ENCODE measurements around the gene ALOX5AP. TPM values are rescaled to one million over a fixed set of nuclear protein-coding genes. Genes with fewer than 3 reads are reported as not detected.
A peak's percentile ranks its signal among the peaks of the same experiment; 100 is the strongest.

Gene ALOX5AP
- total RNA-seq, 1 donor from 2014 or later = not detected

DNA sequence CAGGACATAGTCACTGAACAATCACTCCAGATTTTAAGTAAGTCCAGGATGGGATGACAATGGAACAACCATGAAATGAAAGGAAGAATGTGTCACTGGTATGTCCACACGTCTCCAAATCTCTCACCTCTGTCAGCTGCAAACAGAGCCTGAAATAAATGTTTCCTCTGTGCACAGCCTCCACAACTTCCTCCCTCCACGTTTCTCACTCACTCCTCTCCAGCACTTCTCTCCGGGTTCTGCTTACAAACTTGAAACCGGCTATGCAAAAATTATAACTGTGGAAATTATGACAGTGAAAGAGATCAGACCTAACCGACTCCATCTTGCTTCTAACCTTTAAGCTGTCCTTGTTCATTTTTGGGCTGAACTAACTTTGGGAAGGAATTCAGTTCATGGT is 35.0 kb upstream of the ALOX5AP start:
- DNase-seq (ENCODE audit: low read depth) (no peak), FAIRE-seq (no peak)
- TF ChIP-seq, protein P1, sequence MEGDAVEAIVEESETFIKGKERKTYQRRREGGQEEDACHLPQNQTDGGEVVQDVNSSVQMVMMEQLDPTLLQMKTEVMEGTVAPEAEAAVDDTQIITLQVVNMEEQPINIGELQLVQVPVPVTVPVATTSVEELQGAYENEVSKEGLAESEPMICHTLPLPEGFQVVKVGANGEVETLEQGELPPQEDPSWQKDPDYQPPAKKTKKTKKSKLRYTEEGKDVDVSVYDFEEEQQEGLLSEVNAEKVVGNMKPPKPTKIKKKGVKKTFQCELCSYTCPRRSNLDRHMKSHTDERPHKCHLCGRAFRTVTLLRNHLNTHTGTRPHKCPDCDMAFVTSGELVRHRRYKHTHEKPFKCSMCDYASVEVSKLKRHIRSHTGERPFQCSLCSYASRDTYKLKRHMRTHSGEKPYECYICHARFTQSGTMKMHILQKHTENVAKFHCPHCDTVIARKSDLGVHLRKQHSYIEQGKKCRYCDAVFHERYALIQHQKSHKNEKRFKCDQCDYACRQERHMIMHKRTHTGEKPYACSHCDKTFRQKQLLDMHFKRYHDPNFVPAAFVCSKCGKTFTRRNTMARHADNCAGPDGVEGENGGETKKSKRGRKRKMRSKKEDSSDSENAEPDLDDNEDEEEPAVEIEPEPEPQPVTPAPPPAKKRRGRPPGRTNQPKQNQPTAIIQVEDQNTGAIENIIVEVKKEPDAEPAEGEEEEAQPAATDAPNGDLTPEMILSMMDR (IDR thresholded peaks at IDR 0.05; ENCODE audit: insufficient read depth, low read length, severe bottlenecking) = no peak

DNA sequence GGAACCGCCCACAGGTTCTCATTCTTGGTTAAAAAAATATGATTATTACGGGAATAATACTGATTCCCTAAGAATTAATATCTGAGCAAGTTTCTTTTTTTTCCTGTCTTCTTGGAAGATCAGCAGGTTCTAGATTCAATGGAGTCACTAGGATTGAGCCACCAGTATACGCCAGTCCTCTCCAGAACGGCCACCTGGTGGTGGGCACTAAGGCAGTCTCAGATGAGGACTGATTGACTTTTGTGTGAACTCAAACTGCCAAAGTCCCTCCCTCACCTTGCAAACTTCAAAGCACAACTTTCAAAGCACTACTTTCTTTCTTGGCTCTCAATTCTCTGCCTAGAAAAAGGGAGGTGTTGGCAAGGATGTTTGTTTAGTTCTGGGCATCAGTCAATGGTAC is 33.3 kb upstream of the ALOX5AP start:
- Histone ChIP-seq H3K4me3 (ENCODE audit: low read depth, low read length) (no peak overlapping the region), H3K27me3 (ENCODE audit: control insufficient read depth, insufficient read depth, low read length) (no peaks in the 10 kb centered on the region), H3K36me3 (ENCODE audit: control insufficient read depth, insufficient read depth, low read length) (no peaks in the 10 kb centered on the region)
- FAIRE-seq = no peak
- DNase-seq (ENCODE audit: low read depth) = no peak
- TF ChIP-seq, protein P1 (IDR thresholded peaks at IDR 0.05; ENCODE audit: insufficient read depth, low read length, severe bottlenecking) = no peak

More for the DNA sequence above, 35.0 kb upstream of the ALOX5AP start:
- H3K4me3 ChIP-seq (ENCODE audit: low read depth, low read length) = no peak overlapping the region
- no peaks in the 10 kb centered on the region for H3K36me3 ChIP-seq (ENCODE audit: control insufficient read depth, insufficient read depth, low read length)
- H3K27me3 ChIP-seq (ENCODE audit: control insufficient read depth, insufficient read depth, low read length) = no peaks in the 10 kb centered on the region

DNA sequence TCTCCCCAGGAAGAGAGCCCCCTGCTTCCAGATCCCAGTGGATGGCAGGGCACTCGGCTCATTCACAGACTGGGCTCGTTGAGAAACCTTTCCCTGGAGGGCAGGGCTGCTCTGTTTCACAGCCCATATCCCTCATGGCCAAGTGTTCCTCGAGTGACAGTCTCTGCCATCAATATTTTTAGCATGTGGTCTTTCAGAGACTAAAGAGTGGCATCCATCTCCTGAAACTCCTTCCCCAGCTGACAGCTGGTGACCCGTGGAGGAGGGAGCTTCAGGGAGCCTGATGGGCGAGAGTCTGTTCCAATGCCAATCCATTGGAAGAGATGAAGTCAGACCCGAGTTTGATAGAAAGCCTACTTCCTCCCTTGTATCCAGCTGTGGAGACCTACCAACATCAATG is 30.7 kb upstream of the ALOX5AP start:
- no peak for FAIRE-seq
- TF ChIP-seq, protein P1 (IDR thresholded peaks at IDR 0.05; ENCODE audit: insufficient read depth, low read length, severe bottlenecking) = no peak
- no peak for DNase-seq (ENCODE audit: low read depth)

DNA sequence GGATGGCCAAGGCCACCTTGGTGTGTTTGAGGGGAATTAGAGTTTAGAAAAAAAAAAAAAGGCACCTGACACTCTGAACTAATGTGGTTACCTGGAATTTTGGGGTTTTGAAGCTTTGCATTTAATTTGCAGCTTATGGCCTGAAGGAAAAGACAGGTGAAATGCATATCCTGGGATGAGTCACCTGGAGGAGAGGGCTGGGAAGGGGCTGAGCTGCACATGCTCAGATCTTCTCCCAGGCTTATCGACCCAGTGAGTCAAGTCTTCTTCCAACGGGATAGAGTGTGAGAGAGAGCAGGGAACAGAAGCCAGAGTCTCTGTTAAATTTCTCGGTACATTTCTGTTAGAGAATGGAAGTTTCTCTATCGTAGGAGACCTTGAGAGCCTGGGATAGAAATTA is 29.7 kb upstream of the ALOX5AP start:
- FAIRE-seq = no peak
- no peak overlapping the region for H3K4me3 ChIP-seq (ENCODE audit: low read depth, low read length)
- H3K36me3 ChIP-seq (ENCODE audit: control insufficient read depth, insufficient read depth, low read length) = no peaks in the 10 kb centered on the region
- DNase-seq (ENCODE audit: low read depth) = peak; percentile 76
- TF ChIP-seq, protein P1 (IDR thresholded peaks at IDR 0.05; ENCODE audit: insufficient read depth, low read length, severe bottlenecking) = no peak
- no peaks in the 10 kb centered on the region for H3K27me3 ChIP-seq (ENCODE audit: control insufficient read depth, insufficient read depth, low read length)

More for the DNA sequence above, 30.7 kb upstream of the ALOX5AP start:
- H3K36me3 ChIP-seq (ENCODE audit: control insufficient read depth, insufficient read depth, low read length) = no peaks in the 10 kb centered on the region
- no peaks in the 10 kb centered on the region for H3K27me3 ChIP-seq (ENCODE audit: control insufficient read depth, insufficient read depth, low read length)
- no peak overlapping the region for H3K4me3 ChIP-seq (ENCODE audit: low read depth, low read length)

DNA sequence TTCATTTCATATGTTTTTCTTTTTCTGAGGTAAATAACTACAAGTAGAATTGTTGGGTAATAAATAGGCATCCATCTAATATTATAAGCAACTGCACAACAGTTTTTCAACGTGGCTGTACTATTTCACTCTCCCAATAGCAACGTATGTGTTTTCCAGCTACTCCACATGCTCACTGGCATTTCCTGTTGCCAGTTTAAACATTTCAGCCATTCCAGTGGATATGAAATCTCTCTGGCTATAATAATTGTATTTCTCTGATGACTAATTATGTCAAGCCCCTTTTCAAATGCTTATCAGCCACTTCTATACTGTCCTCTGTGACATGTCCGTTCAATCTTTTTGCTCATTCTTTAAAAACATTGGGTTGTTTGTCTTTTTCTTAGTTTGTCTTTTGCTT is 26.8 kb upstream of the ALOX5AP start:
- Histone ChIP-seq H3K4me3 (ENCODE audit: low read depth, low read length) (no peak overlapping the region), H3K36me3 (ENCODE audit: control insufficient read depth, insufficient read depth, low read length) (no peaks in the 10 kb centered on the region), H3K27me3 (ENCODE audit: control insufficient read depth, insufficient read depth, low read length) (no peaks in the 10 kb centered on the region)
- FAIRE-seq = no peak
- DNase-seq (ENCODE audit: low read depth) = peak; percentile 69
- TF ChIP-seq, protein P1 (IDR thresholded peaks at IDR 0.05; ENCODE audit: insufficient read depth, low read length, severe bottlenecking) = no peak

DNA sequence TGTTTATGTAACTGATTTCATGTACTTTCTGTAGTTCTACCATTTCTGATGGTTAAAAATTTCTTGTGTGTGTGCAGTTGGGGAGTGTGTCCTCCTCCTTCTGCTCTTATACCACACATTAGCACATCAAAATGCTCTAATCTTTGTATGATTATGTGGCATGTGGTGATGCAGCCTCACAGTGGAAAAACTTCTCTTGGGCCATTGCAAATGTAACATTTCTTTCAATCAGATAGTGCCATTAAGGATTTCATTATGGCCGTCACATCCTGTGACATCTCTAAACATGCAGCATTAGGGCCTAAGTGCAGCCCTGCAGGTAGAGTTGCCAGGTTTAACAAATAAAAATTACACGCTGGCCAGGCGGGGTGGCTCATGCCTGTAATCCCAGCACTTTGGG is 24.9 kb upstream of the ALOX5AP start:
- FAIRE-seq (no peak), DNase-seq (ENCODE audit: low read depth) (no peak)
- Histone ChIP-seq H3K36me3 (ENCODE audit: control insufficient read depth, insufficient read depth, low read length) (no peaks in the 10 kb centered on the region), H3K4me3 (ENCODE audit: low read depth, low read length) (no peak overlapping the region), H3K27me3 (ENCODE audit: control insufficient read depth, insufficient read depth, low read length) (no peaks in the 10 kb centered on the region)
- TF ChIP-seq, protein P1 (IDR thresholded peaks at IDR 0.05; ENCODE audit: insufficient read depth, low read length, severe bottlenecking) = no peak

Data from bronchial epithelial cell (primary cell).